ENCODE data around the gene TRAM2.

TRAM2 gene

DNA sequence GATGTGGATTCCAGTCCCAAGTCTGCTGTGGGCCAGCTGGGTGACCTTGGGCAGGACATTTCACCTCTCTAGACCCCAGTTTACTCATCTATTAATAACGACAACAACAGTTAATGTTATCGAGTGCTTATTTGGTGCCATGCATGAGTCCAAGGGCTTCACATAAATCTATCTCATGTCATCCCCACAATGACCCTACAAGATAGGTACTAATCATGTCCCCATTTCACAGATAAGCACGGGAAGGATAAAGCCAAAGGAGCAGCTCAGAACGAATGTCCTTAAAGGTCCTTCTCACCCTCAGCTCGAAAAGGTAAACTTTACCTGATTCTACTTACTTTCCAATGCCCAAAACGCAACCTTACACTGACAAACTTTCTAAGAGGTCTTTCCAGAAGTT lies 35.7 kb downstream of the TRAM2 start:
- no peak for FAIRE-seq
- TF ChIP-seq POLR2AphosphoS5 (IDR thresholded peaks at IDR 0.05; ENCODE audit: low read depth, low read length) (no peak), TAF1 (IDR thresholded peaks at IDR 0.05; ENCODE audit: borderline replicate concordance, low read depth, low read length) (no peak), POLR2A (IDR thresholded peaks at IDR 0.05; ENCODE audit: low read depth, low read length) (no peak)
- DNase-seq (ENCODE audit: insufficient read length) = no peak

DNA sequence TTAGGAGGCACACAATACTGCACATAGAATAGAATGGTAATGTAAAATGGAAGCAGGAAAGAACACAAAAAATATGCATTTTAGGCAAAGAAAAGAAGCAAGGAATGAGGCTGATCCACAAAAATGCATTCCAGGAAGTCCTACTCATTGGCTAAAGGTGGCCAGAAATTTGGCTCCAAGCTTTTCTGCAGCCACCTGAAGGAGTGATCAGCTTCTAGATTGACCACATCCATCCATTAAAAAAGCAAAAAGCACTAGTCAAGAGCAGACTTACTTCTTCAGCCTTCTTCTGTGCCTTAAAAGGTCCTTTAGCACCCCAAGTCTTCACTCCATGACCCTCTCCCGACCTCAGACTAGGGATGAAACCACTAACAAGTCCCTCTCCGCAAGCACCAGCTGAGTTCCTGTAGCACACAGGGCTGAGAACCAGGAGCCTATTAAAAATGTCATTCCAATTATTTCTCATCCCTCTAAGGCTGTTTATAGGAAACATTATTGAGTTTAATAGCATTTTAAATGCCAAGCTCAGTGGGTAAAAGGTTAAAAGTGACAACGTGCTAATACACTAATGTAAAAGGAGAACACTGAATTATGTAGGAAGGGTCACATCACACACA lies 36.5 kb downstream of the TRAM2 start:
- TF ChIP-seq TAF1 (IDR thresholded peaks at IDR 0.05; ENCODE audit: borderline replicate concordance, low read depth, low read length) (no peak), POLR2AphosphoS5 (IDR thresholded peaks at IDR 0.05; ENCODE audit: low read depth, low read length) (no peak), POLR2A (IDR thresholded peaks at IDR 0.05; ENCODE audit: low read depth, low read length) (no peak)
- DNase-seq (ENCODE audit: insufficient read length) (no peak), FAIRE-seq (no peak)

DNA sequence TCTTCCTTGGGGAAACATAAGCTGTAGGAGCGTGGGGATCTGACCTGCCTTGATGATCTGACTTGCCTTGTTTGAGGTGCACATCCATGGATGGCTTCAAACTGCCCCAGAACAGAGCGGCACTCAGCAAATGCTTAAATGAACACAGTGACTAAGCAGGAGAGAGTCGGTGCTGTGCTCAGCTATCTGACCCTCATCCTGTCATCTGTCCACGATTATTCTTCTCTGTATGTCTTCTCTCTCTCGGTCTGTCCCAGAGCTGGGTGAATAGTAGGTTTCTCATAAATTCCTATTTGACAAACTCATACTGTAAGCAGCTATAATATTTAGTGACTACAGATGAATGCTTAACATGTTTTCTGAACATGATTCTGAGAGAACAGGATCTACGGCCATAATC lies 37.3 kb downstream of the TRAM2 start:
- TF ChIP-seq POLR2A (IDR thresholded peaks at IDR 0.05; ENCODE audit: low read depth, low read length) = no peak
- TF ChIP-seq TAF1 (IDR thresholded peaks at IDR 0.05; ENCODE audit: borderline replicate concordance, low read depth, low read length) = no peak
- TF ChIP-seq POLR2AphosphoS5 (IDR thresholded peaks at IDR 0.05; ENCODE audit: low read depth, low read length) = no peak
- FAIRE-seq (no peak), DNase-seq (ENCODE audit: insufficient read length) (no peak)

DNA sequence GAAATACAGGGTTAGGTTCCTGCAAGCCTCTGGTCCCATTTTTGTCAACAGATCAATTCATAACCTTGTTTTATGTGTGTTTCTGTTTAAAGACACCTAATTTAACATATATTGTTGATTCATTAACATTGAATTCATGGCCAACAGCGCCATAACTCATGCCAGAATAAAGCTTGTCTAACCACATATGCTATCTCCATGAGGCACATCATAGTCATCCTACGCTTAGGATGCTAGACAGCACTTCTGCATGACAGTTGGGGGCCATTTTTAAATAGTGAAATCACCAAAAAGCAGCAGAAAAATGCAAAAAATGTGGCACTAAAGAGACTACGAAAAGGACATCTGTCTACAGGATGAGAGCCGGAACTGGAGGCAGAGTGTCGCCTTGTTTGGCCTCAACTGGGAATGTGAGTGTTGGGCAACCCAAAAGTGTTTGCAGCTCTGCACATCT lies 37.9 kb downstream of the TRAM2 start:
- FAIRE-seq = no peak

DNA sequence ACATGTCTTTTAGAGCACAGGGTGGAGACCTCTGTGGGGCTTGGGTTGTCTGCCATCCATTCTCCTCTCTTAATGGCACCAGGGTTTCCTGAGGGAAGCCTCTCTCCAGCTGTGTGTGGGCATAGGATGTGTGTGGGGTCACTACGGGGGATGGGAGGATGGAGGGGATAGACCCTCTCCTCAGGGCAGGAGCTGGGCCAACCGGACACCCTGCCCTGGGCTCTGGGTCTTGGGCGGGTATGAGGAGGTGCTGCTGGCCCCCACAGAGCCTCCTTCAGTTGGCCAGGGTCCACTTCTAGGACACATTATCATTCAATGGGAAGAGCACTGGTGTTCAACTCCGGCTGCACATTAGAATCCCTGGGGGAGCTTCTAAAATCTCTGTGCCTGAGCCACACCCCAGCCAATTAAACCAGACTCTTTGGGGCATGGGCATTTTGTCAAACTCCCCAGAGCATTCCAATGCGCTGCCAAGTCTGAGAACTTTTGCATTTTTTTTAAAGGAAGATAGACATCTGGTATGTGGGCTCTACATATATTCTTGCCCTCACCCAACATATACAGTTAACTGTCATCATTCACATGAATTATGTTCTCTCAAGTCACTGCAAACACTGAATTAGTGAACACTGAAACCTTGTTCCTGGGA lies 38.5 kb downstream of the TRAM2 start:
- no peak for TF ChIP-seq TAF1 (IDR thresholded peaks at IDR 0.05; ENCODE audit: borderline replicate concordance, low read depth, low read length)
- no peak for TF ChIP-seq POLR2A (IDR thresholded peaks at IDR 0.05; ENCODE audit: low read depth, low read length)
- TF ChIP-seq POLR2AphosphoS5 (IDR thresholded peaks at IDR 0.05; ENCODE audit: low read depth, low read length) = no peak
- FAIRE-seq (no peak), DNase-seq (ENCODE audit: insufficient read length) (no peak)

More for the DNA sequence above, 37.9 kb downstream of the TRAM2 start:
- no peak for DNase-seq (ENCODE audit: insufficient read length)
- TF ChIP-seq TAF1 (IDR thresholded peaks at IDR 0.05; ENCODE audit: borderline replicate concordance, low read depth, low read length) = no peak

DNA sequence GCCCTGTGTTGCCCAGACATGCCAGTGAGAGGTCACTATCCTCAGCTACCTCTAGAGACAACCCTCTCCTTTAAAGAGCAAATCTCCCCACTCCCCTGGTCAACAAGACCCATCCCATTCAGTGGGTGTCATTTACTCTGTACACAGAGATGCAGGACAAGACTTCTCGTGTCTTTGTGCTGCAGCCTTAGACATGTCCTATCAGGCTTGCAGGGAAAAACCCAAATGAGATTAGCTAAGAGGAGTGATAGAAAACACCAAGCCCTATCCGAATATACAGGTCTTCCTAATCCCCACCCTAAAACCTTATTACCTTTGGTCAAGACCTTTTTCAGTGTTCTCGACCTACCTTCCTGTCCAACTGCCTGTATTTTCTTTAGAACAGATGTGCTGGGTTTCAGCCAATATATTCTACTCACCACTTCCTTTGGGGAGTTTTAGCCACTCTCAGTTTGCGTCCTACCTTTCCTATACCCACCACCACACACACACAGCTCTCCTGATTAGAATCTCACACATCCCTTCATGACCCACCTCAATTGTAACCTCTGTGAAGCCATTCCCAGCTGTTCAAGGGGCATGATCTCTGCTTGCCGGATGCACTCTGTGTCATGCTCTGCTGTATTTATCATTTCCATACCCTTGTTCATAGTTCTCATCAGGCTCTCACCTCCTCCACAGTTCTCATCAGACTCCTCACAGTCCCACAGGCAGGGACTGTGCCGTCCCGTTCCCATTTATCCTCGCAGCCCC lies 39.7 kb downstream of the TRAM2 start:
- DNase-seq (ENCODE audit: insufficient read length) = no peak
- TF ChIP-seq POLR2AphosphoS5 (IDR thresholded peaks at IDR 0.05; ENCODE audit: low read depth, low read length) (peak; percentile 61), TAF1 (IDR thresholded peaks at IDR 0.05; ENCODE audit: borderline replicate concordance, low read depth, low read length) (no peak), POLR2A (IDR thresholded peaks at IDR 0.05; ENCODE audit: low read depth, low read length) (peak; percentile 3; the same call in 1 of the 2 replicates)
- peak; percentile 91 for FAIRE-seq

DNA sequence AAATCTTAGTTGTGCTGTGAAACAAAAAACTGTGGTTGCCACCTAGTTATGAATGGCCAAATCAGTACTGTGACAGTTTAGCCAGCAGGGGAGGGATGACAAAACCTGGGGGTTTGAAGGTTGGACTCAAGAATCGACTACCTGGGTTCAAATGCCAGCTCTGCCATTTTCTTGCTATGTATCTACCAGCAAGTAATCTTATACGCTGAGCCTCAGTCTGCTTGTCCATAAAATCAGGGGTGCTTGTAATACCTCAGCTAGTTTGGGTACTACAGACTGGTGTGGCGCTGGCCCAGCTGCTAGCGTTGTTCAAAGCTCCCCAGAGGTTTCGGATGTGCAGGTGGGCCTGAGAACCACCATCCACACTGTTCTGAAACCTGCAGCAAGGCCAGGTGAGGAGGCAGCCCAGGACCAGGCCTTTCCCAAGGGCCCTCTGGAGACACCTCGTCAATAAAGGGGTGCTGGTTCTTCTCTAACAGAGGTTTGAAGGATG lies 40.4 kb downstream of the TRAM2 start:
- TF ChIP-seq TAF1 (IDR thresholded peaks at IDR 0.05; ENCODE audit: borderline replicate concordance, low read depth, low read length) = no peak
- 0 out of 2 replicates have a peak, but pooled peaks have one; percentile 11 for TF ChIP-seq POLR2A (IDR thresholded peaks at IDR 0.05; ENCODE audit: low read depth, low read length)
- DNase-seq (ENCODE audit: insufficient read length) = no peak
- no peak for FAIRE-seq

DNA sequence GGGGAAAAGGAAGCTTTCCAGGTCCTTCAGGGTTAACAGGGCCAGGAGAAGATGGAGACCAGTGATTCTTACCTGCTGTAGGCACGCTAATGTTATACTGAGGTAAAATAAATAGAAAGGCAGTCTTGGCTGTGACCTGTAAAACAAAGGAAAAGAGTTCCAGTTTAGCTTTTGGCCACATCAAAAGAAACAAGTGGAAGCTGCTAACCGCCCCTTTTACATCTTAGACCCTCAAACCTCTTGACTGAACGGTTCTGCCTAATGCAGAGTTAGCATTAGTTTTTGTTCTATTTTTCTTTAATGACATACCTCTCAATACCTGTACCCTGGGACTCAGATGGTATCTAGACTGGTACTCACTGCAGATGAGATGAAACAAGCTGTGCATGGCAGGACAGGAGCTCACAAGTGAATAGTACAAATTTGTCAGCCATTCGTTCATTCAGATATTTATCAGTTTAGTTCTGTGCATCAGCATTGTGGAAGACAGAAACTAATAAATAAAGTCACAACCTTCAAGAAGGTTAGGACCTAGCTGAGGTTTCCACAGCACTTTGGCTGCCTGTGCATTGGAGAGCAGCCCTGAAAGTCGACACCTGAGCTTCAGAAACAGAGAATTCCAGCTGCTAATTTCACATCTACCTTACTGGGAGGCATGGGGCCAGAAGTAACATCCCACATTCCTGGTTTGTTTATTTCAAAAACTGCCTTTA lies 41.0 kb downstream of the TRAM2 start:
- TF ChIP-seq POLR2AphosphoS5 (IDR thresholded peaks at IDR 0.05; ENCODE audit: low read depth, low read length) (no peak), TAF1 (IDR thresholded peaks at IDR 0.05; ENCODE audit: borderline replicate concordance, low read depth, low read length) (no peak), POLR2A (IDR thresholded peaks at IDR 0.05; ENCODE audit: low read depth, low read length) (no peak)
- FAIRE-seq (peak; percentile 9), DNase-seq (ENCODE audit: insufficient read length) (no peak)

DNA sequence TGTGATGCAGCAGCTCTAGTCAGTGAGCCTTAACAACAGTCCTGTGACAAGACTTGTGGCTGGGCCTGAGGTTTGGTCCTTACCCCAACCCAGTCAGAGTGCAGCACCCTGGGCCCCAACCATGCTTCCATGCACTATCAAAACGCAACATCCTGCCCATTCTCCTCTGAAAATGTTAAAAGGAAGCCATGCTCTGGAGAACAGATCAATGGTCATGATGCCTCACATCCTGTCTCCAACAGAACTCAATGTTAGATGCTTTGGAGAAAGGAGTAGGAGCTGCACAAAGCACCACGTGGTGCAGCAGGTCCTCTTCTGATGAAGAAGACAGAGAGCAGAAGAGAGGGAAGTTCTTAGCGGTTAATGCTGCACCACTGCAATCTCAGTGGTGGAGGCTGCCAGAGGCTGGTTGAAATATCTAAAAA lies 41.9 kb downstream of the TRAM2 start:
- DNase-seq (ENCODE audit: insufficient read length) (no peak), FAIRE-seq (no peak)
- TF ChIP-seq POLR2AphosphoS5 (IDR thresholded peaks at IDR 0.05; ENCODE audit: low read depth, low read length) = no peak

DNA sequence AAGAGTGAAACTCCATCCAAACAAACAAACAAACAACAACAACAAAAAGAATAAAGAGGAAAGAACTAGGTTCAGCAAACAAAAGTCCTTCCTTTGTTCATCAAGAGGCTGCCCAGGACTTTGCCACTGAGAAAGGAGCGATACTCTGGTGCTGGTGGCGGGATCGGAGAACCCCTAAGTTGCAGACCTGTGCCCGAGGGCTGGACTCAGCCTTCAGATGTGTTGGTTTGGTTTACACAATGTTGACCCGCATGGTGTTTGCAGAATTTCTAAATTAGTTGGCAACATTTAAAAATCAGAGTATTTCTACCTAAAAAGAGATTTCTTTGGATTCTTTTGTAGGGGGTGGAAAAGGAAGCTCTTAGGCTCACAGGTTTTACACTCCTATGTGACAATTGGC lies 42.5 kb downstream of the TRAM2 start:
- FAIRE-seq (no peak), DNase-seq (ENCODE audit: insufficient read length) (no peak)
- no peak for TF ChIP-seq TAF1 (IDR thresholded peaks at IDR 0.05; ENCODE audit: borderline replicate concordance, low read depth, low read length)
- TF ChIP-seq POLR2AphosphoS5 (IDR thresholded peaks at IDR 0.05; ENCODE audit: low read depth, low read length) = no peak
- TF ChIP-seq POLR2A (IDR thresholded peaks at IDR 0.05; ENCODE audit: low read depth, low read length) = no peak

DNA sequence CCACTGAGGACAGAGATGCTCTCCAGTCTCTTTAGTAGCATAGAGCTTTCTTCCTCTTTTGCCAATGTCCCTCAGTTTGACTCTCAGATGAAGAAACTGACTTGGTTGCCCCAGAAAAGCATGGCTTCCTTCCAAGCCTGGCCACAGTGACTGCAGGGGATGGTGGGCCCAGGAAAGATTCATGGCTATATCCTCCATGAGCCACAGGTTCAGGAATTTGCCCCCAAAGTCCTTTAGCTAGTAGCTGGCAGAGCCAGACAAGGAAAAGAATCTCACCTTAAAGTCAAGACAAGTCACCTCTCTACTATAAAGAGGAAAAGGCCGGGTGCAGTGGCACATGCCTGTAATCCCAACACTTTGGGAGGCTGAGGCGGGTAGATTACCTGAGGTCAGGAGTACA lies 43.4 kb downstream of the TRAM2 start:
- TF ChIP-seq POLR2AphosphoS5 (IDR thresholded peaks at IDR 0.05; ENCODE audit: low read depth, low read length) (no peak), TAF1 (IDR thresholded peaks at IDR 0.05; ENCODE audit: borderline replicate concordance, low read depth, low read length) (no peak), POLR2A (IDR thresholded peaks at IDR 0.05; ENCODE audit: low read depth, low read length) (no peak)
- DNase-seq (ENCODE audit: insufficient read length) (no peak), FAIRE-seq (no peak)
